ENCODE data around the gene CDC42BPA. TPM values are rescaled to one million over a fixed set of nuclear protein-coding genes. Genes with fewer than 3 reads are reported as not detected.

Gene CDC42BPA
- total and polyA plus RNA-seq, 2 donors from 2014 or later, result 11.2 to 60.7 TPM

DNA sequence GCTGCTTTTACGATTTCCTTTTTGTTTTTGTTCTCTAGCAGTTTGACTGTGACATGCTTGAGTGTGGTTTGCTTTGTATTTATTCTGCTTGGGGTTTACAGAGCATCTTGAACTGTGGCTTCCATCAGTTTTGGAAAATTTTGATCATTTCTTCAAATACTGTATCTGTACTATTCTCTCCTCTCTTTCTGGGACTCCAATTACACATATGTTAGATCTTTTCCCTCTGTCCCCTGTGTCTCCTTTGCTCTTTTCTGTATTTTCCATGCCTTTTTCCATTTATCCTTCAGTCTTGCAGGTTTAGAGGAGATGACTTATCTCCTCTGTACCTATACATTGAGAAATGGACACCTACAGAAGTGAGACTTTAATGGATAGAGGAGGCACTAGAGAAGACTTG, 346.5 kb downstream of the CDC42BPA start:
- no peak overlapping the region for H3K4me3 ChIP-seq (ENCODE audit: low read length in 3 of 3)
- TF ChIP-seq CTCF (IDR thresholded peaks at IDR 0.05; ENCODE audit: borderline replicate concordance, extremely low read depth, insufficient read depth), result no peak
- H3K27ac ChIP-seq (ENCODE audit: low read depth in 2 of 2, low read length in 2 of 2), result no peak overlapping the region
- peaks cover 0 to 4% (median 1%) of the 10 kb centered on the region in 3 donors for H3K9me3 ChIP-seq (ENCODE audit: control insufficient read depth in 2 of 3, insufficient read depth in 1 of 3, low read length in 3 of 3)
- DNase-seq, result no peak
- intact Hi-C loops (cut with DNase I), result no loop called here
- FAIRE-seq, result no peak
- peaks cover 0 to 4% (median 0%) of the 10 kb centered on the region in 3 donors for H3K36me3 ChIP-seq (ENCODE audit: control insufficient read depth in 2 of 3, insufficient read depth in 3 of 3, low read length in 3 of 3)
- peaks cover 0 to 24% (median 19%) of the 10 kb centered on the region in 3 donors for H3K4me1 ChIP-seq (ENCODE audit: control insufficient read depth in 2 of 3, insufficient read depth in 2 of 3, low read depth in 1 of 3, low read length in 3 of 3)
- H3K27me3 ChIP-seq (ENCODE audit: control insufficient read depth, insufficient read depth, low read length), result no peaks in the 10 kb centered on the region
- no peak overlapping the region for H3K9ac ChIP-seq (ENCODE audit: low read length in 3 of 3)

DNA sequence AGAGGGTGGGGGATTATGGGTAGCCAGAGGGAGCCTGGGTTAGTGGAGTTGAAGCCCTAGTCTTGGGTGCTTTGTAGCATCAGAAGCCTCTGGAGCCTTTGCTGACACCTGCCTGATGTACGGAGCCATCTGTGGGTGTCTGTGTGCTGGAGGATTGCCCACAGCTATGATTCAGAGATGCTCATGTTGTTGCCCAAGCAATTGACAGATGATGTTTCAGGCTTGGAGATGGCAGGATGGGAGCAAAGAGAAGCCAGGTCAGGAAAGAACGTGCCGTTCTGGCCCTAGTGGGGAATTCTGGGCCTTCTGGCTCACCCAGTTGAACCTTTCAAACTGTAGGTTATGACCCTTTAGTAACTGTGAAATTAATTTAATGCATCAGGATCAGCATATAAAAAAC, 350.6 kb downstream of the CDC42BPA start:
- peaks cover 0 to 4% (median 1%) of the 10 kb centered on the region in 3 donors for H3K9me3 ChIP-seq (ENCODE audit: control insufficient read depth in 2 of 3, insufficient read depth in 1 of 3, low read length in 3 of 3)
- no peak for TF ChIP-seq CTCF (IDR thresholded peaks at IDR 0.05; ENCODE audit: borderline replicate concordance, extremely low read depth, insufficient read depth)
- no peak overlapping the region for H3K4me3 ChIP-seq (ENCODE audit: low read length in 3 of 3)
- H3K27me3 ChIP-seq (ENCODE audit: control insufficient read depth, insufficient read depth, low read length), result no peaks in the 10 kb centered on the region
- no peak for FAIRE-seq
- no peak overlapping the region for H3K9ac ChIP-seq (ENCODE audit: low read length in 3 of 3)
- DNase-seq, result no peak
- intact Hi-C loops (cut with DNase I), result no loop called here
- no peak overlapping the region for H3K27ac ChIP-seq (ENCODE audit: low read depth in 2 of 2, low read length in 2 of 2)
- H3K4me1 ChIP-seq (ENCODE audit: control insufficient read depth in 2 of 3, insufficient read depth in 2 of 3, low read depth in 1 of 3, low read length in 3 of 3), result peaks cover 0 to under 1% (median 0%) of the 10 kb centered on the region in 3 donors
- peaks cover 0 to 6% (median 0%) of the 10 kb centered on the region in 3 donors for H3K36me3 ChIP-seq (ENCODE audit: control insufficient read depth in 2 of 3, insufficient read depth in 3 of 3, low read length in 3 of 3)

DNA sequence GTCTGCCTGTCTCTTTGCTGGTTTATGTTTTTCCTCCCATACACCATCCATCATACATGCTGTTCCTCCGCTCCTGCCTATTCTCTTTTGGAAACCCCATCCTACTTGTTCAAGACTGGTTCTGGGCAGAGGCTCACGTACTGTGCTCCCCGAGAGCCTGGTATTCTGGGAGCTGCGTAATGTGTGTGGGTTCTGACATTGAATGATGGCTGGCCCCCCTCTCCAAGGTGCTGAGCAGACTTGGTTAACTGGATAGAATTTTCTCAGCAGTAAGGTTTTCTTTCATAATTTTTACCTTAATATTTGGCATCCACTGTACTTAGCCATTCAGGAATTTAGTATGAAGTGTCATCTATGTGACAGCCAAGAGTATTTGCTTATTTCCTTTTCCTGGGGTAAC, 351.6 kb downstream of the CDC42BPA start:
- DNase-seq (no peak), FAIRE-seq (no peak)
- no peak for TF ChIP-seq CTCF (IDR thresholded peaks at IDR 0.05; ENCODE audit: borderline replicate concordance, extremely low read depth, insufficient read depth)
- Histone ChIP-seq H3K4me3 (ENCODE audit: low read length in 3 of 3) (no peak overlapping the region), H3K9ac (ENCODE audit: low read length in 3 of 3) (no peak overlapping the region), H3K27me3 (ENCODE audit: control insufficient read depth, insufficient read depth, low read length) (no peaks in the 10 kb centered on the region), H3K4me1 (ENCODE audit: control insufficient read depth in 2 of 3, insufficient read depth in 2 of 3, low read depth in 1 of 3, low read length in 3 of 3) (peaks cover 0 to 4% (median 0%) of the 10 kb centered on the region in 3 donors), H3K27ac (ENCODE audit: low read depth in 2 of 2, low read length in 2 of 2) (no peak overlapping the region), H3K36me3 (ENCODE audit: control insufficient read depth in 2 of 3, insufficient read depth in 3 of 3, low read length in 3 of 3) (peaks cover 0 to 7% (median 0%) of the 10 kb centered on the region in 3 donors), H3K9me3 (ENCODE audit: control insufficient read depth in 2 of 3, insufficient read depth in 1 of 3, low read length in 3 of 3) (peaks cover 0 to 1% (median 1%) of the 10 kb centered on the region in 3 donors)
- intact Hi-C loops (cut with DNase I), result no loop called here
